HepG2 (cell line): ENCODE results near the gene KANSL3. TPM values are rescaled to one million over a fixed set of nuclear protein-coding genes. Genes with fewer than 3 reads are reported as not detected.

Experiments
- ATAC-seq: fragments of 200-7000 bp; cut with Tn5 transposase; 3 replicates; pipeline ENCODE4 v1.9.1; 2020; ENCODE audit warnings: mild to moderate bottlenecking, moderate library complexity
- BruUV-seq: library from RNA; stranded (reverse); fragments of 400-500 nt; replicated peaks from 2 replicates; lab custom pipeline; 2021; lab: Mats Ljungman, UMichigan
- CTCF ChIA-PET: fragments of 300-600 bp; formaldehyde crosslinking; extraction: SDS; loops from one replicate; lab custom pipeline; 2021; ENCODE audit warnings: low total read pairs, inconsistent platforms, low intra/inter-chr PET ratio; lab: Yijun Ruan, JAX
- POLR2A ChIA-PET: fragments of 350-600 bp; sonication (Branson Sonifier 250); formaldehyde crosslinking; loops from one replicate; lab custom pipeline; 2020; ENCODE audit warnings: antibody characterized with exemption, inconsistent platforms; lab: Yijun Ruan, JAX
- DNase-seq: peaks from one replicate; pipeline ENCODE4 v3.0.0-alpha.2; 2015; ENCODE audit warnings: low spot score
- FAIRE-seq: peaks from 3 replicates; lab custom pipeline; 2011; peaks lifted over from hg19 to GRCh38; lab: Jason Lieb, UNC
- H2AFZ ChIP-seq: one replicate; pipeline ENCODE4 v1.6.1; 2011; ENCODE audit warnings: low read length, inconsistent platforms
- H3K27ac ChIP-seq: fragments of 300-600 bp; 3 replicates; pipeline ENCODE4 v1.8.0; 2011; ENCODE audit warnings: mixed run types, mild to moderate bottlenecking, mixed read lengths, low read length, inconsistent platforms; ENCODE audit not compliant: insufficient read depth; ENCODE audit errors: extremely low read length
- H3K27me3 ChIP-seq, 2 experiments: fragments of 200-600 bp in 1 of 2; 2 replicates in 1 of 2; 3 replicates in 1 of 2; pipeline versions ENCODE4 v1.6.0 to v1.8.0; 2011; ENCODE audit warnings: low read length in 2 of 2, mild to moderate bottlenecking in 2 of 2, moderate library complexity in 2 of 2, inconsistent platforms in 1 of 2; ENCODE audit not compliant: insufficient read depth in 2 of 2, control insufficient read depth in 1 of 2
- H3K36me3 ChIP-seq, 2 experiments: fragments of 200-600 bp in 1 of 2; replicated peaks in 1 of 2; 2 replicates in 1 of 2; 3 replicates in 1 of 2; pipeline versions ENCODE4 v1.5.1 to v1.8.0; 2011; ENCODE audit warnings: low read length in 2 of 2, inconsistent platforms in 1 of 2; ENCODE audit not compliant: insufficient read depth in 2 of 2, control insufficient read depth in 1 of 2
- H3K4me1 ChIP-seq: 2 replicates; pipeline ENCODE4 v1.5.1; 2012; ENCODE audit warnings: low read length, inconsistent platforms; ENCODE audit not compliant: insufficient read depth
- H3K4me2 ChIP-seq: 2 replicates; pipeline ENCODE4 v1.6.0; 2011; ENCODE audit warnings: low read depth, low read length, inconsistent platforms
- H3K4me3 ChIP-seq, 3 experiments: fragments of 200-600 bp in 1 of 3; sonication (generic), shearing (Covaris generic) in 1 of 3; replicated peaks in 1 of 3; 2 replicates each; pipeline ENCODE4 v1.5.1; 2011 to 2016; ENCODE audit warnings: low read length in 3 of 3, inconsistent platforms in 2 of 3, low read depth in 2 of 3, mild to moderate bottlenecking in 2 of 3, control low read depth in 1 of 3, mixed read lengths in 1 of 3; ENCODE audit not compliant: insufficient read depth in 1 of 3
- H3K79me2 ChIP-seq: one replicate; pipeline ENCODE4 v1.6.1; 2011; ENCODE audit warnings: low read length, inconsistent platforms; ENCODE audit not compliant: insufficient read depth
- H3K9ac ChIP-seq: 2 replicates; pipeline ENCODE4 v1.6.0; 2011; ENCODE audit warnings: mild to moderate bottlenecking, low read depth, low read length, inconsistent platforms; ENCODE audit not compliant: insufficient read depth
- H3K9me3 ChIP-seq: 2 replicates; pipeline ENCODE4 v1.5.1; 2012; ENCODE audit warnings: mild to moderate bottlenecking, low read length
- H4K20me1 ChIP-seq: 2 replicates; pipeline ENCODE4 v1.6.0; 2011; ENCODE audit warnings: inconsistent platforms, mild to moderate bottlenecking, low read length, moderate library complexity; ENCODE audit not compliant: insufficient read depth
- ARNT ChIP-seq: fragments of 450-650 bp; IDR thresholded peaks from 2 replicates; pipeline ENCODE4 v1.6.1; 2017
- CBX5 ChIP-seq: sonication (generic); formaldehyde crosslinking; IDR thresholded peaks from 2 replicates; pipeline ENCODE4 v1.4.0; 2020; ENCODE audit warnings: missing genetic modification reagents, borderline replicate concordance
- DMAP1 ChIP-seq: IDR thresholded peaks from 2 replicates; pipeline ENCODE4 v1.6.1; 2016
- PCBP1 ChIP-seq: fragments of 200-400 bp; formaldehyde crosslinking; IDR thresholded peaks from 2 replicates; pipeline ENCODE4 v1.6.1; 2017; ENCODE audit warnings: mild to moderate bottlenecking, low read depth, low read length, borderline replicate concordance
- POGZ ChIP-seq: sonication (generic); formaldehyde crosslinking; IDR thresholded peaks from 2 replicates; pipeline ENCODE4 v1.4.0; 2020; ENCODE audit warnings: mild to moderate bottlenecking, missing genetic modification reagents
- SOX13 ChIP-seq, 3 experiments: fragments of 450-650 bp in 1 of 3; sonication (generic) in 1 of 3; formaldehyde crosslinking in 1 of 3; IDR thresholded peaks in 2 of 3; conservative IDR thresholded peaks in 1 of 3; 2 replicates each; pipeline versions ENCODE4 v1.5.0 to v1.6.1; 2016 to 2020; ENCODE audit warnings: antibody characterized with exemption in 1 of 3, mild to moderate bottlenecking in 1 of 3, missing compliant biosample characterization in 1 of 3, missing genetic modification reagents in 1 of 3, moderate library complexity in 1 of 3
- TMF1 ChIP-seq: sonication (generic); formaldehyde crosslinking; IDR thresholded peaks from 2 replicates; pipeline ENCODE4 v1.8.1; 2022; ENCODE audit warnings: low read depth, missing genetic modification reagents
- ZNF232 ChIP-seq: sonication (generic); formaldehyde crosslinking; IDR thresholded peaks from 2 replicates; pipeline ENCODE4 v1.4.0; 2020; ENCODE audit warnings: missing genetic modification reagents, borderline replicate concordance
- WGBS: methylation state at CpG from one replicate; pipeline ENCODE4 v1.1.6; 2017; ENCODE audit warnings: low lambda C conversion rate; 5-methylcytosine and 5-hydroxymethylcytosine counted together
- in situ Hi-C: cut with HindIII; loops from 2 replicates; pipeline ENCODE4 v1.10.0; 2017; ENCODE audit warnings: low pct_unique_long_range_greater_than_20kb; ENCODE audit not compliant: extremely low pct_ligation_motif_present
- intact Hi-C: fragments of 100-400 bp; cut with micrococcal nuclease; formaldehyde crosslinking; loops from one replicate; pipeline ENCODE4 v1.10.0; 2022; ENCODE audit not compliant: unreplicated experiment
- polyA plus RNA-seq, 8 experiments: library from polyadenylated mRNA; depleted of rRNA in 3 of 8; stranded (reverse) in 7 of 8; unstranded in 1 of 8; fragments of >200 nt; fragmentation: Illumina TruSeq in 4 of 8; extraction: Trizol in 4 of 8; gene quantifications; 2 replicates each; pipeline versions ENCODE4 v1.2.1 to v1.2.3, GENCODE V29; 2011 to 2016; ENCODE audit warnings: low read depth in 4 of 8, missing spikeins in 1 of 8, mixed read lengths in 1 of 8; ENCODE audit not compliant: insufficient read depth in 1 of 8
- total RNA-seq, 5 experiments: library from RNA; depleted of rRNA; stranded (reverse); fragments of >200 nt; fragmentation: Illumina TruSeq; extraction: Trizol; gene quantifications; 2 replicates each; pipeline ENCODE4 v1.2.3, GENCODE V29; 2016; ENCODE audit warnings: low read depth in 1 of 5
- TF ChIP-seq, protein P1 (sequence below): IDR thresholded peaks from 2 replicates; pipeline ENCODE4 v1.6.1; 2016
- TF ChIP-seq, protein P2 (sequence below): sonication (generic); formaldehyde crosslinking; IDR thresholded peaks from 2 replicates; pipeline ENCODE4 v1.4.0; 2020; ENCODE audit warnings: mild to moderate bottlenecking, missing genetic modification reagents
- TF ChIP-seq, protein P3 (sequence below): sonication (generic); formaldehyde crosslinking; IDR thresholded peaks from 2 replicates; pipeline ENCODE4 v1.8.1; 2023; ENCODE audit warnings: missing genetic modification reagents, mild to moderate bottlenecking, borderline replicate concordance

Gene KANSL3
- total and polyA plus RNA-seq, 2 of the 13 experiments (the other 11 are each of a cell fraction or from before 2014, with no cell fraction given) = 20.8 to 37.3 TPM

DNA sequence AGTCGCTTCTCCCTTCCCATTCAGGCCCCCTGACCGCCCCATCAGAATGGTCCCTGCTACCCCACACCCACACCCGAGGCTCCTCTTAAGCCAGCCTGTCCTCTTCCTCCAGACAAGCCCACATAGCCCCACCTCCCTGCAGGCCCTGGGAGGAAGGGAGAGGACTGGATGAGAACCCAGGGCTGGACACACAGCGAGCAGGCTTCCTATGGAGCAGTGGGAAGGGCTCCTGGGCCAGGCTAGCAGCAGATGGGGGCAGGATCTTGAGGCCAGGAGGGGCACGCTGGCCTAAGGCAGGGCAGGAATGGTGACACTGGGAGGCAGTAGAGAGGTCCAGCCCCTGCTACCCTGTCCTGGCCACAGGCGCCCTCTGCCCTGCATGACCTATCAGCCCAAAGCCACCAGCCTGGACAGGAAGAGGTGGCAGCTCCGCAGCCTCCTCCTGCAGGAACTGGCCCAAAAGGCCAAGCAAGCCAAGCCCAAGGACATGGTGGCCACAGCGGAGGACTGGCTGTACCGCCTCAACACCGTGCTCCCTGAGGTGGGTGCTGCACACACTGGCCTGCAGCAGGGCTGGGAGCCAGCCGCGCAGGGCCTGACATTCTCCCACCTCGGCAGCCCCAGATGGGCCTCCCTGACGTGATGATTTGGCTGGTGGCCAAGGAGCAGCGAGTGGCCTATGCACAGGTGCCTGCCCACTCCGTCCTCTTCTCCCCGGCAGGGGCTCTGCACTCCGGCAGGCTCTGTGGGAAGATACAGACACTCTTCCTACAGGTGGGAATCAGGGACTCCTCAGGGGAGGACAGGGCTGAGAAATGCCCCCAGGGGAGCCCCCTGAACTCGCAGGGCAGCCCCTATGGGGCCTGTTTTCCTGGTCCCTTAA lies 47.7 kb upstream of the KANSL3 start (continued):
- TF ChIP-seq CBX5 (CRISPR knock-in tag) (peak; percentile 78), TMF1 (CRISPR knock-in tag) (no peak), ARNT (no peak), SOX13 (IDR thresholded peaks at IDR 0.05) (no peak), SOX13 (CRISPR knock-in tag; conservative IDR thresholded peaks at IDR 0.05 in 1 of 2, IDR thresholded peaks at IDR 0.05 in 1 of 2) (0 out of 4 replicates have a peak, but pooled peaks of 1 of the 2 experiments have one; percentile 32)
- TF ChIP-seq, protein P1, sequence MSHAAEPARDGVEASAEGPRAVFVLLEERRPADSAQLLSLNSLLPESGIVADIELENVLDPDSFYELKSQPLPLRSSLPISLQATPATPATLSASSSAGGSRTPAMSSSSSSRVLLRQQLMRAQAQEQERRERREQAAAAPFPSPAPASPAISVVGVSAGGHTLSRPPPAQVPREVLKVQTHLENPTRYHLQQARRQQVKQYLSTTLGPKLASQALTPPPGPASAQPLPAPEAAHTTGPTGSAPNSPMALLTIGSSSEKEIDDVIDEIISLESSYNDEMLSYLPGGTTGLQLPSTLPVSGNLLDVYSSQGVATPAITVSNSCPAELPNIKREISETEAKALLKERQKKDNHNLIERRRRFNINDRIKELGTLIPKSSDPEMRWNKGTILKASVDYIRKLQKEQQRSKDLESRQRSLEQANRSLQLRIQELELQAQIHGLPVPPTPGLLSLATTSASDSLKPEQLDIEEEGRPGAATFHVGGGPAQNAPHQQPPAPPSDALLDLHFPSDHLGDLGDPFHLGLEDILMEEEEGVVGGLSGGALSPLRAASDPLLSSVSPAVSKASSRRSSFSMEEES (CRISPR knock-in tag) = peak; percentile 31; the same call in 1 of the 2 replicates

DNA sequence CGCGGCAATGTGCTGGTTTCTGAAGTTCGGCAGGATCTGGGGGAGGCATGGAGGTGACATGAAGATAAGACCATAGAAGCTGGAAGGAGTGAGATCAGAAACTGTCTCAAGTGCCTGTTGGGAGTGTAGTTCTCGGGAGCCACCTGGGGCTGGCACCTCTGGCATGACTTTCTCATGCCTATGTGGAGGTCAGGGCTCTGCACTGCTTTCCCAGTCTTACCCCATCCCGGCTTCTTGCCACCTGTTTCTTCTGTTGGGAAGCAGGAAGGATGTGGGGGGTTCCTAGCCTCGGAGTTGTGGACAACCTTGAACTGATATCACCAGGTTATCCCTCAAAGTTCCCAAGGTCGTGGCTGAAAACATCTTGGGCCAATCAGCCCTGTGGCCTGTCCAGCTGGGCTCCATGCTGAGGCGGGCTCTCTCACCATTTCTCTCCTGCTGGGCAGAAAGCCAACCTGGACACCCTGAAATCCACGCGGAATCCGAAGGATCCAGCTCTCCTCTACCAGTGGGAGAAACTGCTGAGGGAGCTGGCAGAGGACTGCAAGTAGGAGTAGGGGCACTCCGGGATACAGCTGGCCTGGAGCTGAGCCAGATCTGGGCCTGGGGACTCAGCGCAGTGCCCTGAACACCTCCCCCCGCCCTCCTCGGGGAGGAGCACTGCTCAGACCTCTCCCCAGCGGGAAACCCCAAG lies 46.9 kb upstream of the KANSL3 start:
- intact Hi-C loops = loop anchor here (5.0 kb wide), 2 partner anchors 77 to 83 kb away; partner anchors contain the start of gene CNNM4
- in situ Hi-C loops = no loop called here
- Histone ChIP-seq H3K9ac (no peak overlapping the region), H3K27me3 (peaks cover 8 to 26% of the 10 kb centered on the region in 2 experiments; a peak in 3 of 5 replicates), H3K36me3 (no peaks in the 10 kb centered on the region), H4K20me1 (no peaks in the 10 kb centered on the region), H3K4me1 (peaks cover 68% of the 10 kb centered on the region), H3K79me2 (no peaks in the 10 kb centered on the region), H3K27ac (no peak overlapping the region), H2AFZ (no peak overlapping the region), H3K4me2 (peak overlapping the region; percentile 91), H3K4me3 (peak overlapping the region in 1 of 3 experiments; percentile 66; a peak in 1 of 6 replicates), H3K9me3 (no peaks in the 10 kb centered on the region)
- FAIRE-seq (no peak), ATAC-seq (peak; percentile 1), DNase-seq (no peak)
- TF ChIP-seq ARNT (no peak), PCBP1 (peak; percentile 64; the same call in 1 of the 2 replicates), POGZ (CRISPR knock-in tag) (peak; percentile 1; the same call in 1 of the 2 replicates), DMAP1 (CRISPR knock-in tag) (no peak), ZNF232 (CRISPR knock-in tag) (0 out of 2 replicates have a peak, but pooled peaks have one; percentile 13)
- TF ChIP-seq, protein P2, sequence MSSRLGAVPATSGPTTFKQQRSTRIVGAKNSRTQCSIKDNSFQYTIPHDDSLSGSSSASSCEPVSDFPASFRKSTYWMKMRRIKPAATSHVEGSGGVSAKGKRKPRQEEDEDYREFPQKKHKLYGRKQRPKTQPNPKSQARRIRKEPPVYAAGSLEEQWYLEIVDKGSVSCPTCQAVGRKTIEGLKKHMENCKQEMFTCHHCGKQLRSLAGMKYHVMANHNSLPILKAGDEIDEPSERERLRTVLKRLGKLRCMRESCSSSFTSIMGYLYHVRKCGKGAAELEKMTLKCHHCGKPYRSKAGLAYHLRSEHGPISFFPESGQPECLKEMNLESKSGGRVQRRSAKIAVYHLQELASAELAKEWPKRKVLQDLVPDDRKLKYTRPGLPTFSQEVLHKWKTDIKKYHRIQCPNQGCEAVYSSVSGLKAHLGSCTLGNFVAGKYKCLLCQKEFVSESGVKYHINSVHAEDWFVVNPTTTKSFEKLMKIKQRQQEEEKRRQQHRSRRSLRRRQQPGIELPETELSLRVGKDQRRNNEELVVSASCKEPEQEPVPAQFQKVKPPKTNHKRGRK = no peak
- TF ChIP-seq, protein P3, sequence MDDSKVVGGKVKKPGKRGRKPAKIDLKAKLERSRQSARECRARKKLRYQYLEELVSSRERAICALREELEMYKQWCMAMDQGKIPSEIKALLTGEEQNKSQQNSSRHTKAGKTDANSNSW (CRISPR knock-in tag) = 0 out of 2 replicates have a peak, but pooled peaks have one; percentile 3
- 49% methylated on average over 10 of the region's 16 CpGs for WGBS
- ChIA-PET CTCF (no interaction called here), POLR2A (interaction anchor here (1.1 to 1.6 kb wide), 3 partner anchors 10 to 128 kb away, joined by 3 to 4 read pairs (median 4); partner anchors contain the start of gene CNNM4)
- BruUV-seq = no TSS peak
